GM18858 (cell line): ENCODE data around the gene SDF2L1.

Experiments
- ATAC-seq: cut with Tn5 transposase; IDR thresholded peaks from one replicate; pipeline ENCODE4 v1.9.1; 2021; ENCODE audit not compliant: unreplicated experiment

Gene SDF2L1

GRCh38 chr22:21622011-21622918, 19.8 kb upstream of the SDF2L1 start:
- no peak for ATAC-seq

GRCh38 chr22:21622919-21623647, 19.0 kb upstream of the SDF2L1 start:
- no peak for ATAC-seq

- ATAC-seq = no peak
Observed at GRCh38 chr22:21623648-21623970, 18.5 kb upstream of the SDF2L1 start.

- no peak for ATAC-seq
Observed at GRCh38 chr22:21624120-21624879, 17.8 kb upstream of the SDF2L1 start.

- no peak for ATAC-seq
Observed at GRCh38 chr22:21624880-21625791, 17.0 kb upstream of the SDF2L1 start.

GRCh38 chr22:21626073-21626734, 15.9 kb upstream of the SDF2L1 start:
- ATAC-seq = no peak

GRCh38 chr22:21626735-21627469, 15.2 kb upstream of the SDF2L1 start:
- no peak for ATAC-seq

- ATAC-seq = peak; percentile 2
Observed at GRCh38 chr22:21628386-21629254, 13.5 kb upstream of the SDF2L1 start.

- ATAC-seq = peak; percentile 51
Observed at GRCh38 chr22:21629255-21630149, 12.6 kb upstream of the SDF2L1 start, which contains the start of gene YDJC. Gene YDJC, minus strand, starts transcription at chr22:21630022. Its CDS starts 8 bp downstream, at chr22:21630014.

GRCh38 chr22:21631025-21631424, 11.1 kb upstream of the SDF2L1 start:
- ATAC-seq = no peak

GRCh38 chr22:21632237-21632895, 9.7 kb upstream of the SDF2L1 start, which contains the start of gene CCDC116:
Gene CCDC116, plus strand, starts transcription at chr22:21632760. Its CDS starts 422 bp downstream, at chr22:21633182.
- ATAC-seq = no peak

GRCh38 chr22:21632931-21633330, 9.2 kb upstream of the SDF2L1 start:
- ATAC-seq = no peak

- ATAC-seq = no peak
Observed at GRCh38 chr22:21633481-21633880, 8.6 kb upstream of the SDF2L1 start.

- ATAC-seq = no peak
Observed at GRCh38 chr22:21634081-21634480, 8.0 kb upstream of the SDF2L1 start.

GRCh38 chr22:21634844-21635243, 7.3 kb upstream of the SDF2L1 start:
- ATAC-seq = no peak

GRCh38 chr22:21635771-21636510, 6.2 kb upstream of the SDF2L1 start:
- no peak for ATAC-seq
